PC-9 (cell line): ENCODE data around the gene LDLRAD2. TPM values are rescaled to one million over a fixed set of nuclear protein-coding genes. Genes with fewer than 3 reads are reported as not detected.
A peak's percentile ranks its signal among the peaks of the same experiment; 100 is the strongest.

ENCODE experiments used
- BruUV-seq: library from RNA; stranded (reverse); fragments of 400-500 nt; replicated peaks from 2 replicates; lab custom pipeline; 2021; lab: Mats Ljungman, UMichigan
- CTCF ChIA-PET: fragments of 300-600 bp; sonication (Branson Sonifier 250); formaldehyde crosslinking; loops from one replicate; lab custom pipeline; 2022; ENCODE audit warnings: antibody characterized with exemption; lab: Charles Lee
- POLR2A ChIA-PET: fragments of 300-600 bp; sonication (Branson Sonifier 250); formaldehyde crosslinking; loops from one replicate; lab custom pipeline; 2022; ENCODE audit warnings: antibody characterized with exemption; ENCODE audit not compliant: unreplicated experiment; lab: Charles Lee
- DNase-seq, 2 experiments: peaks; one replicate each; pipeline versions ENCODE4 v3.0.0 to v3.0.0-alpha.2; 2015 to 2022; ENCODE audit warnings: mixed read lengths in 1 of 2
- H2AFZ ChIP-seq: fragments of 200-600 bp; sonication (generic); 2 replicates; pipeline ENCODE4 v1.8.1; 2017; ENCODE audit warnings: antibody characterized with exemption
- H3F3A ChIP-seq: fragments of 200-600 bp; sonication (generic); 2 replicates; pipeline ENCODE4 v1.8.1; 2017; ENCODE audit warnings: antibody characterized with exemption, mild to moderate bottlenecking, low read depth; ENCODE audit not compliant: insufficient read depth
- H3K27ac ChIP-seq: fragments of 200-600 bp; sonication (generic); 2 replicates; pipeline ENCODE4 v1.6.1; 2016; ENCODE audit warnings: mixed run types
- H3K27me3 ChIP-seq: fragments of 200-600 bp; sonication (generic); 2 replicates; pipeline ENCODE4 v1.6.1; 2016; ENCODE audit warnings: low read depth, mixed run types; ENCODE audit not compliant: insufficient read depth
- H3K36me3 ChIP-seq: fragments of 200-600 bp; sonication (generic); 2 replicates; pipeline ENCODE4 v1.6.1; 2016; ENCODE audit warnings: low read depth, mixed run types
- H3K4me1 ChIP-seq: fragments of 200-600 bp; sonication (generic); replicated peaks from 2 replicates; pipeline ENCODE4 v1.6.1; 2016; ENCODE audit warnings: mixed run types; ENCODE audit not compliant: insufficient read depth
- H3K4me2 ChIP-seq: fragments of 200-600 bp; sonication (generic); 2 replicates; pipeline ENCODE4 v1.6.1; 2017; ENCODE audit warnings: mixed run types
- H3K4me3 ChIP-seq: fragments of 200-600 bp; sonication (generic); 2 replicates; pipeline ENCODE4 v1.6.1; 2016; ENCODE audit warnings: mixed run types
- H3K79me2 ChIP-seq: fragments of 200-600 bp; sonication (generic); 2 replicates; pipeline ENCODE4 v1.6.1; 2017; ENCODE audit warnings: low read depth, mixed run types
- H3K9me2 ChIP-seq: fragments of 200-600 bp; sonication (generic); 2 replicates; pipeline ENCODE4 v1.8.1; 2017; ENCODE audit warnings: mild to moderate bottlenecking; ENCODE audit not compliant: insufficient read depth
- H3K9me3 ChIP-seq: fragments of 200-600 bp; sonication (generic); 2 replicates; pipeline ENCODE4 v1.8.1; 2016; ENCODE audit warnings: low read depth; ENCODE audit not compliant: insufficient read depth
- H4K20me1 ChIP-seq: fragments of 200-600 bp; sonication (generic); 2 replicates; pipeline ENCODE4 v1.8.1; 2017; ENCODE audit not compliant: insufficient read depth
- EZH2 ChIP-seq: fragments of 200-600 bp; sonication (generic); IDR thresholded peaks from 2 replicates; pipeline ENCODE4 v1.8.0; 2017; ENCODE audit warnings: antibody characterized with exemption, low read depth
- intact Hi-C: fragments of 100-400 bp; cut with micrococcal nuclease; formaldehyde crosslinking; loops from one replicate; pipeline ENCODE4 v1.10.0; 2022; ENCODE audit not compliant: unreplicated experiment
- total RNA-seq: library from RNA; stranded (reverse); gene quantifications from 2 replicates; pipeline ENCODE4 v1.2.3, GENCODE V29; 2021
- TF ChIP-seq, protein P1 (sequence below): fragments of 200-600 bp; sonication (generic); conservative IDR thresholded peaks from 2 replicates; pipeline ENCODE4 v1.6.1; 2017; ENCODE audit warnings: mixed run types, antibody characterized with exemption, mild to moderate bottlenecking, moderate library complexity

Gene LDLRAD2
- total RNA-seq, 1 experiment from 2014 or later = not detected

DNA sequence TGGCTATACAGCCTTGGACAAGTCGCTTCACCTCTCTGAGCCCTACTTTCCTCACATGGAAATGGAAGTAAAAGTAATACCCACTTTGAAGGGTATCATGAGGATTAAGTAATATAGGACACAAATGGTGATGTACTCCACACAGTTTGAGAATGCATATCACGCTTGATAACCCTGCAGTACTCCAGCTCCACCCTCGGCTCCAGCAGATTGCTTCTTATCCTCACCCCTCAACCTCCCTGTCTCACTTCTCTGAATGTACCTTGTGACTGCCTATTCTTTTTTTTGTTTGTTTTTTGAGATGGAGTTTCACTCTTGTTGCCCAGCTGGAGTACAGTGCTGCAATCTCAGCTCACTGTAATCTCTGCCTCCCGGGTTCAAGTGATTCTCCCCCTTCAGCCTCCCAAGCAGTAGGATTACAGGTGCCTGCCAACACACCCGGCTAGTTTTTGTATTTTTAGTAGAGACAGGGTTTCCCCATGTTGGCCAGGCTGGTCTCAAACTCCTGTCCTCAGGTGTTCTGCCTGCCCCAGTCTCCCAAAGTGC, 55.5 kb downstream of the LDLRAD2 start:
- intact Hi-C loops = no loop called here
- DNase-seq = no peak
- Histone ChIP-seq H3K79me2 (no peaks in the 10 kb centered on the region), H3F3A (peaks cover 19% of the 10 kb centered on the region), H3K9me2 (no peaks in the 10 kb centered on the region), H4K20me1 (no peaks in the 10 kb centered on the region), H3K4me3 (no peak overlapping the region), H3K27me3 (no peaks in the 10 kb centered on the region), H2AFZ (no peak overlapping the region), H3K4me2 (no peak overlapping the region), H3K9me3 (no peaks in the 10 kb centered on the region), H3K36me3 (no peaks in the 10 kb centered on the region), H3K4me1 (peaks cover 35% of the 10 kb centered on the region), H3K27ac (no peak overlapping the region)
- CTCF ChIA-PET = no interaction called here
- POLR2A ChIA-PET = no interaction called here
- TF ChIP-seq, protein P1, sequence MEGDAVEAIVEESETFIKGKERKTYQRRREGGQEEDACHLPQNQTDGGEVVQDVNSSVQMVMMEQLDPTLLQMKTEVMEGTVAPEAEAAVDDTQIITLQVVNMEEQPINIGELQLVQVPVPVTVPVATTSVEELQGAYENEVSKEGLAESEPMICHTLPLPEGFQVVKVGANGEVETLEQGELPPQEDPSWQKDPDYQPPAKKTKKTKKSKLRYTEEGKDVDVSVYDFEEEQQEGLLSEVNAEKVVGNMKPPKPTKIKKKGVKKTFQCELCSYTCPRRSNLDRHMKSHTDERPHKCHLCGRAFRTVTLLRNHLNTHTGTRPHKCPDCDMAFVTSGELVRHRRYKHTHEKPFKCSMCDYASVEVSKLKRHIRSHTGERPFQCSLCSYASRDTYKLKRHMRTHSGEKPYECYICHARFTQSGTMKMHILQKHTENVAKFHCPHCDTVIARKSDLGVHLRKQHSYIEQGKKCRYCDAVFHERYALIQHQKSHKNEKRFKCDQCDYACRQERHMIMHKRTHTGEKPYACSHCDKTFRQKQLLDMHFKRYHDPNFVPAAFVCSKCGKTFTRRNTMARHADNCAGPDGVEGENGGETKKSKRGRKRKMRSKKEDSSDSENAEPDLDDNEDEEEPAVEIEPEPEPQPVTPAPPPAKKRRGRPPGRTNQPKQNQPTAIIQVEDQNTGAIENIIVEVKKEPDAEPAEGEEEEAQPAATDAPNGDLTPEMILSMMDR = no peak
- TF ChIP-seq EZH2 = no peak
- TSS peak; percentile 13 for BruUV-seq

DNA sequence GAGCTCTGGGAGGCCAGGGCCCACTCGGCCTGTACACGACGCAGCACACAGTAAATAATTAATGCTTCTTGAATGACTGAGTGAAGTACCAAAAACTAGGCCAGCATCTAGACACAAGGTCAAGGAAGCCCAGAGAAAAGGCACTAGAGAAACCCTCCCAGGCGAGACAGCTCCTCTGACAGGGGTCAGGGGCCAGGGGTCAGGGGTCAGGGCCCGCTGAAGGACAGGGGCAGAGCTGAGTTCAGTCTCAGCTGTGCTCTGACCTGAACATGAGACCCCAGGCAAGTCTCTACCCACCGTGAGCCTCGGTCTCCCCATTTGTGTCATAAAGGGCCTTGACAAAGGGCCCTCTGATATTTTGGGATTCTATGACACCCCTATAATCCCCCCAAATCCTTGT, 56.4 kb downstream of the LDLRAD2 start:
- Histone ChIP-seq H4K20me1 (no peaks in the 10 kb centered on the region), H3K4me3 (no peak overlapping the region), H3K4me1 (peaks cover 37% of the 10 kb centered on the region), H3K9me3 (no peaks in the 10 kb centered on the region), H3K79me2 (no peaks in the 10 kb centered on the region), H3K27me3 (no peaks in the 10 kb centered on the region), H3F3A (peaks cover 17% of the 10 kb centered on the region), H3K9me2 (no peaks in the 10 kb centered on the region), H2AFZ (no peak overlapping the region), H3K36me3 (no peaks in the 10 kb centered on the region), H3K4me2 (no peak overlapping the region), H3K27ac (no peak overlapping the region)
- intact Hi-C loops = no loop called here
- no TSS peak for BruUV-seq
- no peak for DNase-seq
- CTCF ChIA-PET = no interaction called here
- POLR2A ChIA-PET = no interaction called here
- TF ChIP-seq, protein P1 = no peak
- TF ChIP-seq EZH2 = no peak

- Histone ChIP-seq H3K4me3 (no peak overlapping the region), H2AFZ (no peak overlapping the region), H3K27ac (no peak overlapping the region), H3K9me3 (no peaks in the 10 kb centered on the region), H3F3A (peaks cover 17% of the 10 kb centered on the region), H3K79me2 (no peaks in the 10 kb centered on the region), H3K27me3 (no peaks in the 10 kb centered on the region), H4K20me1 (no peaks in the 10 kb centered on the region), H3K9me2 (no peaks in the 10 kb centered on the region), H3K4me1 (peaks cover 37% of the 10 kb centered on the region), H3K36me3 (no peaks in the 10 kb centered on the region), H3K4me2 (peak overlapping the region; percentile 30; the same call in 1 of the 2 replicates)
- ChIA-PET POLR2A (no interaction called here), CTCF (no interaction called here)
- DNase-seq = no peak
- intact Hi-C loops = no loop called here
- BruUV-seq = no TSS peak
- no peak for TF ChIP-seq EZH2
- TF ChIP-seq, protein P1 = no peak
These were observed 56.9 kb downstream of the LDLRAD2 start for GRCh38 chr1:21868941-21869454.
